Endothelial cell of umbilical vein (primary cell): ENCODE results near the gene TTF1. TPM values are rescaled to one million over a fixed set of nuclear protein-coding genes. Genes with fewer than 3 reads are reported as not detected.

ENCODE experiments used
- BruUV-seq: library from RNA; stranded (reverse); fragments of 400-500 nt; replicated peaks from 2 replicates; lab custom pipeline; 2021; lab: Mats Ljungman, UMichigan
- CTCF ChIA-PET: fragments of 300-600, 350-600 bp; sonication (Branson Sonifier 250); formaldehyde crosslinking; loops from one replicate; lab custom pipeline; 2021; ENCODE audit warnings: antibody characterized with exemption, inconsistent platforms; lab: Charles Lee
- POLR2A ChIA-PET: fragments of 300-600, 350-600 bp; sonication (Branson Sonifier 250); formaldehyde crosslinking; loops from one replicate; lab custom pipeline; 2021; ENCODE audit warnings: antibody characterized with exemption, inconsistent platforms; lab: Charles Lee
- DNase-seq: peaks from one replicate; pipeline ENCODE4 v3.0.0-alpha.2; 2011; ENCODE audit warnings: low read depth, low spot score
- FAIRE-seq: peaks from 2 replicates; lab custom pipeline; 2011; peaks lifted over from hg19 to GRCh38; lab: Jason Lieb, UNC
- H2AFZ ChIP-seq: 2 replicates; pipeline ENCODE4 v1.6.0; 2012; ENCODE audit warnings: low read depth, low read length, control low read depth, inconsistent platforms
- H3K27ac ChIP-seq: 2 replicates; pipeline ENCODE4 v1.5.1; 2011; ENCODE audit warnings: low read depth, mild to moderate bottlenecking, control low read depth, low read length, moderate library complexity; ENCODE audit not compliant: insufficient read depth
- H3K27me3 ChIP-seq, 2 experiments: 2 replicates each; pipeline versions ENCODE4 v1.6.0 to v1.6.1; 2011; ENCODE audit warnings: low read length in 2 of 2, mixed read lengths in 1 of 2; ENCODE audit not compliant: control insufficient read depth in 2 of 2, insufficient read depth in 2 of 2
- H3K36me3 ChIP-seq, 2 experiments: 2 replicates in 1 of 2; 3 replicates in 1 of 2; pipeline ENCODE4 v1.5.1; 2011; ENCODE audit warnings: low read length in 2 of 2, mild to moderate bottlenecking in 1 of 2, moderate library complexity in 1 of 2; ENCODE audit not compliant: control insufficient read depth in 2 of 2, insufficient read depth in 2 of 2; ENCODE audit errors: extremely low read depth in 1 of 2
- H3K4me1 ChIP-seq: 3 replicates; pipeline ENCODE4 v1.5.1; 2011; ENCODE audit warnings: mild to moderate bottlenecking, low read length; ENCODE audit not compliant: control insufficient read depth, insufficient read depth; ENCODE audit errors: extremely low read depth
- H3K4me2 ChIP-seq: 2 replicates; pipeline ENCODE4 v1.6.1; 2011; ENCODE audit warnings: low read length, control low read depth, mixed read lengths; ENCODE audit not compliant: insufficient read depth
- H3K4me3 ChIP-seq, 3 experiments: fragments of 200-600 bp in 1 of 3; sonication (generic), shearing (Covaris generic) in 1 of 3; replicated peaks in 1 of 3; 2 replicates each; pipeline ENCODE4 v1.5.1; 2011 to 2016; ENCODE audit warnings: control low read depth in 3 of 3, low read length in 3 of 3, mild to moderate bottlenecking in 2 of 3, inconsistent platforms in 1 of 3, low read depth in 1 of 3, moderate library complexity in 1 of 3; ENCODE audit not compliant: insufficient read depth in 1 of 3
- H3K79me2 ChIP-seq: 2 replicates; pipeline ENCODE4 v1.6.0; 2012; ENCODE audit warnings: low read length, inconsistent platforms; ENCODE audit not compliant: control insufficient read depth, insufficient read depth
- H3K9ac ChIP-seq: replicated peaks from 2 replicates; pipeline ENCODE3; 2011; ENCODE audit warnings: low read length, control low read depth; ENCODE audit not compliant: insufficient read depth; ENCODE audit errors: extremely low read depth
- H3K9me1 ChIP-seq: replicated peaks from 3 replicates; pipeline ENCODE4 v1.6.0; 2011; ENCODE audit warnings: mild to moderate bottlenecking, low read length; ENCODE audit not compliant: control insufficient read depth, insufficient read depth; ENCODE audit errors: extremely low read depth
- H3K9me3 ChIP-seq: replicated peaks from 2 replicates; pipeline ENCODE4 v1.5.1; 2012; ENCODE audit warnings: low read length, inconsistent platforms; ENCODE audit not compliant: control insufficient read depth, insufficient read depth
- H4K20me1 ChIP-seq: replicated peaks from 2 replicates; pipeline ENCODE3; 2011; ENCODE audit warnings: mild to moderate bottlenecking, low read length; ENCODE audit not compliant: control insufficient read depth, insufficient read depth; ENCODE audit errors: extremely low read depth
- CTCF ChIP-seq, 2 donors: IDR thresholded peaks; 1 replicate in 1 of 2; 2 replicates in 1 of 2; pipeline ENCODE4 v1.5.1; 2011; ENCODE audit warnings: low read length in 2 of 2, mild to moderate bottlenecking in 2 of 2, moderate library complexity in 2 of 2, control low read depth in 1 of 2, inconsistent platforms in 1 of 2, low read depth in 1 of 2; ENCODE audit not compliant: insufficient read depth in 1 of 2; ENCODE audit errors: extremely low read depth in 1 of 2
- EZH2 ChIP-seq: IDR thresholded peaks from 2 replicates; pipeline ENCODE4 v1.6.1; 2012; ENCODE audit warnings: borderline replicate concordance, low read depth, mild to moderate bottlenecking, moderate library complexity, low read length, inconsistent platforms; ENCODE audit not compliant: severe bottlenecking
- GATA2 ChIP-seq: IDR thresholded peaks from 2 replicates; pipeline ENCODE4 v1.7.0; 2011; ENCODE audit warnings: low read depth, mild to moderate bottlenecking, moderate library complexity, mixed read lengths, low read length; ENCODE audit not compliant: insufficient read length, insufficient read depth
- JUN ChIP-seq: IDR thresholded peaks from 2 replicates; pipeline ENCODE4 v1.6.1; 2011; ENCODE audit warnings: borderline replicate concordance, low read depth; ENCODE audit not compliant: insufficient read length, insufficient read depth
- MYC ChIP-seq: IDR thresholded peaks from one replicate; pipeline ENCODE4 v1.6.1; 2011; ENCODE audit warnings: mild to moderate bottlenecking, low read depth, low read length
- POLR2A ChIP-seq: IDR thresholded peaks from 2 replicates; pipeline ENCODE4 v1.6.1; 2012; ENCODE audit warnings: low read depth, mild to moderate bottlenecking, control low read depth, low read length
- POLR2AphosphoS5 ChIP-seq: IDR thresholded peaks from 2 replicates; pipeline ENCODE4 v1.6.1; 2012; ENCODE audit warnings: low read depth, mild to moderate bottlenecking, control low read depth, low read length, moderate library complexity; ENCODE audit not compliant: insufficient read depth
- dilution Hi-C: fragments of 300-500 bp; cut with MboI; formaldehyde crosslinking; loops from one replicate; pipeline ENCODE4 v1.15.0; 2019; ENCODE audit warnings: low sequenced_read_pairs; ENCODE audit not compliant: extremely low pct_ligation_motif_present
- intact Hi-C: fragments of 100-400 bp; cut with micrococcal nuclease; formaldehyde crosslinking; loops from one replicate; pipeline ENCODE4 v1.10.0; 2022
- polyA plus RNA-seq, 4 experiments: library from polyadenylated mRNA; depleted of rRNA in 3 of 4; stranded (reverse) in 3 of 4; unstranded in 1 of 4; fragments of >200 nt; gene quantifications; 2 replicates each; pipeline versions ENCODE4 v1.2.1 to v1.2.3, GENCODE V29; 2011 to 2012; ENCODE audit warnings: missing spikeins in 1 of 4
- total RNA-seq: library from RNA; stranded (reverse); gene quantifications from 2 replicates; pipeline ENCODE4 v1.2.3, GENCODE V29; 2021
- TF ChIP-seq, protein P1 (sequence below): IDR thresholded peaks from 2 replicates; pipeline ENCODE4 v1.6.1; 2011; ENCODE audit not compliant: insufficient read depth, insufficient read length

TTF1 gene
- total and polyA plus RNA-seq, 2 donors (not counting 3 experiments of a cell fraction or from before 2014, with no cell fraction given): 4.9 to 12.0 TPM

- DNase-seq (no peak), FAIRE-seq (no peak)
- peaks cover 5 to 11% of the 10 kb centered on the region in 2 experiments for H3K27me3 ChIP-seq
- no peaks in the 10 kb centered on the region for H3K9me1 ChIP-seq
- H3K79me2 ChIP-seq: no peaks in the 10 kb centered on the region
- H3K4me1 ChIP-seq: no peaks in the 10 kb centered on the region
- no peak overlapping the region for H2AFZ ChIP-seq
- no peak overlapping the region for H3K4me3 ChIP-seq
- dilution Hi-C loops: no loop called here
- no peak overlapping the region for H3K9ac ChIP-seq
- no peaks in the 10 kb centered on the region for H3K36me3 ChIP-seq
- H3K27ac ChIP-seq: no peak overlapping the region
- H3K4me2 ChIP-seq: no peak overlapping the region
- CTCF ChIA-PET: interaction anchor here (1.2 kb wide), 1 partner anchor 12 kb away, joined by 3 read pairs; no protein-coding TSS in a partner anchor
- POLR2A ChIA-PET: no interaction called here
- H4K20me1 ChIP-seq: no peaks in the 10 kb centered on the region
- no TSS peak for BruUV-seq
- no peaks in the 10 kb centered on the region for H3K9me3 ChIP-seq
- TF ChIP-seq POLR2A (no peak), MYC (no peak), EZH2 (no peak)
- intact Hi-C loops: no loop called here
Observed at GRCh38 chr9:132446887-132447286, 40.2 kb upstream of the TTF1 start.

GRCh38 chr9:132443951-132444607, 37.4 kb upstream of the TTF1 start:
- Histone ChIP-seq H3K36me3 (no peaks in the 10 kb centered on the region), H3K27ac (no peak overlapping the region), H3K9me3 (no peaks in the 10 kb centered on the region), H3K9ac (no peak overlapping the region), H2AFZ (no peak overlapping the region), H3K4me2 (no peak overlapping the region), H4K20me1 (no peaks in the 10 kb centered on the region), H3K4me3 (no peak overlapping the region), H3K27me3 (peaks cover 8 to 16% of the 10 kb centered on the region in 2 experiments), H3K9me1 (no peaks in the 10 kb centered on the region), H3K4me1 (no peaks in the 10 kb centered on the region), H3K79me2 (no peaks in the 10 kb centered on the region)
- ChIA-PET CTCF (interaction anchor here (0.8 kb wide), 1 partner anchor 11 kb away, joined by 3 read pairs; no protein-coding TSS in a partner anchor), POLR2A (no interaction called here)
- DNase-seq (no peak), FAIRE-seq (no peak)
- no TSS peak for BruUV-seq
- dilution Hi-C loops (no loop called here), intact Hi-C loops (no loop called here)
- TF ChIP-seq POLR2A (no peak), POLR2AphosphoS5 (no peak), CTCF (IDR thresholded peaks at IDR 0.05; ENCODE audit: extremely low read depth in 1 of 2, insufficient read depth in 1 of 2, low read depth in 1 of 2, low read length in 2 of 2) (no peak), EZH2 (no peak), JUN (no peak), MYC (no peak), GATA2 (no peak)
- TF ChIP-seq, protein P1, sequence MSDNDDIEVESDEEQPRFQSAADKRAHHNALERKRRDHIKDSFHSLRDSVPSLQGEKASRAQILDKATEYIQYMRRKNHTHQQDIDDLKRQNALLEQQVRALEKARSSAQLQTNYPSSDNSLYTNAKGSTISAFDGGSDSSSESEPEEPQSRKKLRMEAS: no peak
